Loucy (cell line): ENCODE data around the gene PTH1R.

Experiments
- EZH2phosphoT487 ChIP-seq: fragments of 200-600 bp; IDR thresholded peaks from 2 replicates; pipeline ENCODE4 v1.6.1; 2018; ENCODE audit warnings: antibody characterized with exemption, mild to moderate bottlenecking, moderate library complexity, borderline replicate concordance
- TF ChIP-seq, protein P1 (sequence below): fragments of 200-600 bp; sonication (generic); conservative IDR thresholded peaks from 2 replicates; pipeline ENCODE4 v1.5.1; 2014; ENCODE audit warnings: mild to moderate bottlenecking, antibody characterized with exemption, low read length

DNA sequence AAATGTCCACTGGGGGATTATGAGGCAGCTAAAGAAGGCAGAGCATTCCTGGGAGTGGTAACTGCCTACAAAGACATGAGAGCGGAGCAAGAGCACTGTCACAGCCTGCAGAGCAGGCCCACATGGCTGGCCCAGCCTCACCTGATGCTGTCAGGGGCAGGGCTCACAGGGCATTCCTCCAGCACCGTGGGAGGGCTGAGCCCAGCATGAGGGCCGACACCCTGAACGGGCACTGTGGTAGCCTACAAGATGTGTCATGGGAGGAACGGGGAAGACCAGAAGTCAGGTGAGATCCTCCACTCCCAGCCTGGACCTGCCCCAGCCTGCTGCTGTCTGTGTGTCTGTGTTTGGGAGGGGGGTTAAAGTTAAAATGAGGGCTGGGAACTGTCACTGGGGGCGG lies 68.9 kb downstream of the PTH1R start:
- TF ChIP-seq, protein P1, sequence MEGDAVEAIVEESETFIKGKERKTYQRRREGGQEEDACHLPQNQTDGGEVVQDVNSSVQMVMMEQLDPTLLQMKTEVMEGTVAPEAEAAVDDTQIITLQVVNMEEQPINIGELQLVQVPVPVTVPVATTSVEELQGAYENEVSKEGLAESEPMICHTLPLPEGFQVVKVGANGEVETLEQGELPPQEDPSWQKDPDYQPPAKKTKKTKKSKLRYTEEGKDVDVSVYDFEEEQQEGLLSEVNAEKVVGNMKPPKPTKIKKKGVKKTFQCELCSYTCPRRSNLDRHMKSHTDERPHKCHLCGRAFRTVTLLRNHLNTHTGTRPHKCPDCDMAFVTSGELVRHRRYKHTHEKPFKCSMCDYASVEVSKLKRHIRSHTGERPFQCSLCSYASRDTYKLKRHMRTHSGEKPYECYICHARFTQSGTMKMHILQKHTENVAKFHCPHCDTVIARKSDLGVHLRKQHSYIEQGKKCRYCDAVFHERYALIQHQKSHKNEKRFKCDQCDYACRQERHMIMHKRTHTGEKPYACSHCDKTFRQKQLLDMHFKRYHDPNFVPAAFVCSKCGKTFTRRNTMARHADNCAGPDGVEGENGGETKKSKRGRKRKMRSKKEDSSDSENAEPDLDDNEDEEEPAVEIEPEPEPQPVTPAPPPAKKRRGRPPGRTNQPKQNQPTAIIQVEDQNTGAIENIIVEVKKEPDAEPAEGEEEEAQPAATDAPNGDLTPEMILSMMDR, result no peak
- TF ChIP-seq EZH2phosphoT487, result no peak
